HCT116 (cell line): ENCODE data around the gene ENPP3. TPM values are rescaled to one million over a fixed set of nuclear protein-coding genes. Genes with fewer than 3 reads are reported as not detected.

Source experiments
- ATAC-seq: fragments of 200-7000 bp; cut with Tn5 transposase; 2 replicates; pipeline ENCODE4 v1.9.1; 2020; ENCODE audit warnings: mild to moderate bottlenecking, moderate library complexity
- BruUV-seq: library from RNA; stranded (reverse); fragments of 400-500 nt; replicated peaks from 2 replicates; lab custom pipeline; 2021; lab: Mats Ljungman, UMichigan
- CTCF ChIA-PET: fragments of 300-600 bp; sonication (Branson Sonifier 250); formaldehyde crosslinking; loops from one replicate; lab custom pipeline; 2021; ENCODE audit warnings: antibody characterized with exemption; lab: Charles Lee
- POLR2A ChIA-PET: fragments of 300-600, 350-600 bp; sonication (Branson Sonifier 250); formaldehyde crosslinking; loops from one replicate; lab custom pipeline; 2021; ENCODE audit warnings: antibody characterized with exemption; lab: Charles Lee
- RAD21 ChIA-PET, 2 experiments: fragments of 300-600 bp; sonication (Branson Sonifier 250); formaldehyde crosslinking; loops; one replicate each; lab custom pipeline; 2023; ENCODE audit warnings: low total read pairs in 2 of 2; ENCODE audit not compliant: uncharacterized antibody in 2 of 2, unreplicated experiment in 2 of 2, low non-redundant PET in 1 of 2; lab: Charles Lee
- DNase-seq: peaks from one replicate; pipeline ENCODE4 v3.0.0-alpha.2; 2010; ENCODE audit warnings: low read depth, low spot score
- H2AFZ ChIP-seq: fragments of 200-600 bp; shearing (Covaris generic), sonication (generic); 2 replicates; pipeline ENCODE4 v1.6.1; 2017; ENCODE audit warnings: low read depth, mixed run types, mixed read lengths, antibody characterized with exemption, low read length; ENCODE audit not compliant: poor library complexity, severe bottlenecking
- H3K27ac ChIP-seq: 2 replicates; pipeline ENCODE4 v1.5.1; 2012; ENCODE audit warnings: low read depth, low read length
- H3K27me3 ChIP-seq: fragments of 200-600 bp; sonication (generic); 2 replicates; pipeline ENCODE4 v1.6.1; 2016; ENCODE audit warnings: mixed run types, low read length, mixed read lengths; ENCODE audit not compliant: insufficient read depth
- H3K36me3 ChIP-seq, 2 experiments: fragments of 200-500 bp in 1 of 2; fragments of 200-600 bp in 1 of 2; sonication (Bioruptor generic) in 1 of 2; sonication (generic) in 1 of 2; 2 replicates each; pipeline versions ENCODE4 v1.5.1 to v1.6.1; 2014 to 2016; ENCODE audit warnings: low read length in 2 of 2, inconsistent platforms in 1 of 2, mixed read lengths in 1 of 2, mixed run types in 1 of 2; ENCODE audit not compliant: insufficient read depth in 2 of 2, control insufficient read depth in 1 of 2
- H3K4me1 ChIP-seq, 2 experiments: fragments of 200-600 bp in 1 of 2; sonication (generic) in 1 of 2; 2 replicates each; pipeline versions ENCODE4 v1.5.1 to v1.6.1; 2012 to 2017; ENCODE audit warnings: low read length in 2 of 2, inconsistent platforms in 1 of 2, mild to moderate bottlenecking in 1 of 2, mixed read lengths in 1 of 2, mixed run types in 1 of 2, moderate library complexity in 1 of 2; ENCODE audit not compliant: insufficient read depth in 2 of 2, control insufficient read depth in 1 of 2
- H3K4me2 ChIP-seq: fragments of 200-600 bp; sonication (generic); 2 replicates; pipeline ENCODE4 v1.6.1; 2017; ENCODE audit warnings: mixed run types, low read length, mixed read lengths
- H3K4me3 ChIP-seq, 2 experiments: fragments of 200-600 bp in 1 of 2; sonication (generic) in 1 of 2; replicated peaks in 1 of 2; 2 replicates each; pipeline ENCODE4 v1.5.1; 2011 to 2016; ENCODE audit warnings: low read length in 2 of 2, control low read depth in 1 of 2, low read depth in 1 of 2, mild to moderate bottlenecking in 1 of 2, mixed read lengths in 1 of 2, mixed run types in 1 of 2
- H3K79me2 ChIP-seq: fragments of 200-600 bp; sonication (generic); 2 replicates; pipeline ENCODE4 v1.6.1; 2017; ENCODE audit warnings: mild to moderate bottlenecking, mixed run types, low read length, moderate library complexity, mixed read lengths; ENCODE audit not compliant: insufficient read depth
- H3K9ac ChIP-seq: fragments of 200-600 bp; sonication (generic); 2 replicates; pipeline ENCODE4 v1.6.1; 2016; ENCODE audit warnings: low read length, mixed read lengths
- H3K9me2 ChIP-seq: fragments of 200-600 bp; sonication (generic), shearing (Covaris generic); 2 replicates; pipeline ENCODE4 v1.6.1; 2017; ENCODE audit warnings: mixed run types, mild to moderate bottlenecking, moderate library complexity; ENCODE audit not compliant: insufficient read depth
- H3K9me3 ChIP-seq, 2 experiments: fragments of 200-500 bp in 1 of 2; fragments of 200-600 bp in 1 of 2; sonication (Bioruptor generic) in 1 of 2; sonication (generic) in 1 of 2; 2 replicates each; pipeline ENCODE4 v1.6.1; 2014 to 2017; ENCODE audit warnings: low read length in 2 of 2, mixed read lengths in 2 of 2, inconsistent platforms in 1 of 2, low read depth in 1 of 2, mild to moderate bottlenecking in 1 of 2, mixed run types in 1 of 2, moderate library complexity in 1 of 2; ENCODE audit not compliant: control insufficient read depth in 1 of 2, insufficient read depth in 1 of 2
- H4K20me1 ChIP-seq: fragments of 200-600 bp; sonication (generic), shearing (Covaris generic); 2 replicates; pipeline ENCODE4 v1.6.1; 2017; ENCODE audit warnings: mixed run types, mild to moderate bottlenecking, moderate library complexity; ENCODE audit not compliant: insufficient read depth
- CBX3 ChIP-seq: IDR thresholded peaks from 2 replicates; pipeline ENCODE4 v1.6.1; 2012; ENCODE audit warnings: low read depth
- CEBPB ChIP-seq: IDR thresholded peaks from 2 replicates; pipeline ENCODE4 v1.6.1; 2012; ENCODE audit warnings: low read depth
- ELF1 ChIP-seq: IDR thresholded peaks from 2 replicates; pipeline ENCODE4 v1.6.1; 2012; ENCODE audit warnings: low read depth, borderline replicate concordance
- EZH2phosphoT487 ChIP-seq: fragments of 200-600 bp; IDR thresholded peaks from 2 replicates; pipeline ENCODE4 v1.6.1; 2018; ENCODE audit warnings: antibody characterized with exemption, borderline replicate concordance
- JUND ChIP-seq: IDR thresholded peaks from 2 replicates; pipeline ENCODE4 v1.6.1; 2012
- POLR2AphosphoS5 ChIP-seq: IDR thresholded peaks from 2 replicates; pipeline ENCODE4 v1.6.1; 2011; ENCODE audit warnings: mild to moderate bottlenecking, low read depth, low read length, moderate library complexity
- RAD21 ChIP-seq: IDR thresholded peaks from 2 replicates; pipeline ENCODE4 v1.6.1; 2012; ENCODE audit warnings: low read depth, mild to moderate bottlenecking
- SP1 ChIP-seq: IDR thresholded peaks from 2 replicates; pipeline ENCODE4 v1.6.1; 2012; ENCODE audit warnings: low read depth
- SRF ChIP-seq: IDR thresholded peaks from 2 replicates; pipeline ENCODE4 v1.6.1; 2012; ENCODE audit warnings: low read depth
- TCF7L2 ChIP-seq: IDR thresholded peaks from 2 replicates; pipeline ENCODE4 v1.7.0; 2011; ENCODE audit warnings: borderline replicate concordance, inconsistent platforms; ENCODE audit not compliant: insufficient read depth, insufficient read length; ENCODE audit errors: extremely low read depth
- YY1 ChIP-seq: IDR thresholded peaks from 2 replicates; pipeline ENCODE4 v1.6.1; 2011; ENCODE audit warnings: low read length, low read depth, moderate library complexity, mild to moderate bottlenecking; ENCODE audit not compliant: insufficient replicate concordance; ENCODE audit errors: extremely low read depth
- ZBTB33 ChIP-seq: IDR thresholded peaks from 2 replicates; pipeline ENCODE4 v1.6.1; 2011; ENCODE audit warnings: mild to moderate bottlenecking, low read length, moderate library complexity; ENCODE audit not compliant: insufficient replicate concordance; ENCODE audit errors: extremely low read depth
- ZFX ChIP-seq: fragments of 450-650 bp; IDR thresholded peaks from 2 replicates; pipeline ENCODE4 v1.6.1; 2017
- ZNF274 ChIP-seq: fragments of 200-500 bp; sonication (Bioruptor generic); IDR thresholded peaks from 2 replicates; pipeline ENCODE4 v1.6.1; 2014; ENCODE audit warnings: mild to moderate bottlenecking, low read depth, low read length, inconsistent platforms
- intact Hi-C: fragments of 100-400 bp; cut with micrococcal nuclease; formaldehyde crosslinking; loops from 2 replicates; pipeline ENCODE4 v1.10.0; 2022
- total RNA-seq: library from RNA; stranded (reverse); gene quantifications from one replicate; pipeline ENCODE4 v1.2.1, GENCODE V29; 2021; ENCODE audit not compliant: unreplicated experiment
- TF ChIP-seq, protein P1 (sequence below): IDR thresholded peaks from 2 replicates; pipeline ENCODE4 v1.6.1; 2012
- TF ChIP-seq, protein P2 (sequence below): IDR thresholded peaks from 2 replicates; pipeline ENCODE4 v1.6.1; 2012

ENPP3 gene
- total RNA-seq, 1 experiment from 2014 or later = 0.15 TPM

DNA sequence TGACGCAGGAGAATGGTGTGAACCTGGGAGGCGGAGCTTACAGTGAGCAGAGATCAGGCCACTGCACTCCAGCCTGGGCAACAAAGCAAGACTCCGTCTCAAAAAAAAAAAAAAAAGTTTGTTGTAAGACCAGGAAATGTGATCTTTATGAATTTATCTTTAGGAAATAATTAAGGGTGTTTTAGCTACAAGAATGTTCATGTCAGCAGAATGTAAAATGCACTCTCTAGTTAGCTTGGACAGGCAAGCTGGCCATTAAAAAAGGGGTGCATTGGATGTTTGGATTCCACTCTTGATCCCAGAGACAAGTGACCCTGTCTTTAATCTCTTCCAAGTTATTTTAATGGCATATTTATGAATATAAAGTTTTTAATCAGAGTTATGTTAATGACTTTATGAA, 19.6 kb downstream of the ENPP3 start:
- H3K27ac ChIP-seq = no peak overlapping the region
- no peaks in the 10 kb centered on the region for H3K36me3 ChIP-seq
- no peak for DNase-seq
- ChIA-PET CTCF (no interaction called here), POLR2A (no interaction called here), RAD21 (no interaction called here)
- no peaks in the 10 kb centered on the region for H3K27me3 ChIP-seq
- no peaks in the 10 kb centered on the region for H3K79me2 ChIP-seq
- H3K9me2 ChIP-seq = no peaks in the 10 kb centered on the region
- ATAC-seq = no peak
- TF ChIP-seq CBX3 = no peak
- no peak for TF ChIP-seq ELF1
- no peak overlapping the region for H3K4me3 ChIP-seq
- no peak overlapping the region for H3K9ac ChIP-seq
- H4K20me1 ChIP-seq = no peaks in the 10 kb centered on the region
- H3K4me1 ChIP-seq = peaks cover 0 to 16% of the 10 kb centered on the region in 2 experiments; a peak in 2 of 4 replicates
- H3K4me2 ChIP-seq = no peak overlapping the region
- BruUV-seq = no TSS peak
- intact Hi-C loops = no loop called here
- no peaks in the 10 kb centered on the region for H3K9me3 ChIP-seq
- no peak overlapping the region for H2AFZ ChIP-seq

GRCh38 chr6:131657222-131657621, 20.1 kb downstream of the ENPP3 start:
- ATAC-seq = no peak
- CTCF ChIA-PET = interaction anchor here (1.3 kb wide), 1 partner anchor 29 kb away, joined by 4 read pairs; the partner anchor contains the start of gene MED23
- intact Hi-C loops = no loop called here
- TF ChIP-seq, protein P1, sequence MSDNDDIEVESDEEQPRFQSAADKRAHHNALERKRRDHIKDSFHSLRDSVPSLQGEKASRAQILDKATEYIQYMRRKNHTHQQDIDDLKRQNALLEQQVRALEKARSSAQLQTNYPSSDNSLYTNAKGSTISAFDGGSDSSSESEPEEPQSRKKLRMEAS = no peak
- no peak for TF ChIP-seq SP1
- no peak for TF ChIP-seq YY1
- no peak for TF ChIP-seq POLR2AphosphoS5
- no peak for TF ChIP-seq CEBPB
- TF ChIP-seq, protein P2, sequence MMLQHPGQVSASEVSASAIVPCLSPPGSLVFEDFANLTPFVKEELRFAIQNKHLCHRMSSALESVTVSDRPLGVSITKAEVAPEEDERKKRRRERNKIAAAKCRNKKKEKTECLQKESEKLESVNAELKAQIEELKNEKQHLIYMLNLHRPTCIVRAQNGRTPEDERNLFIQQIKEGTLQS = no peak
- no peak for TF ChIP-seq SRF
- TF ChIP-seq ZFX = no peak
- no peak for TF ChIP-seq ZBTB33
- TF ChIP-seq JUND = no peak
- TF ChIP-seq EZH2phosphoT487 = no peak
- TF ChIP-seq TCF7L2 = no peak
- no peak for TF ChIP-seq ZNF274
- no peak for TF ChIP-seq RAD21

More at GRCh38 chr6:131657222-131657621, 20.1 kb downstream of the ENPP3 start:
- H3K27me3 ChIP-seq = no peaks in the 10 kb centered on the region
- H2AFZ ChIP-seq = no peak overlapping the region
- H3K9ac ChIP-seq = no peak overlapping the region
- H3K9me3 ChIP-seq = no peaks in the 10 kb centered on the region
- H3K36me3 ChIP-seq = no peaks in the 10 kb centered on the region
- RAD21 ChIA-PET = no interaction called here
- no TSS peak for BruUV-seq
- no peak for DNase-seq
- no peaks in the 10 kb centered on the region for H3K79me2 ChIP-seq
- no peak overlapping the region for H3K27ac ChIP-seq
- H4K20me1 ChIP-seq = no peaks in the 10 kb centered on the region
- H3K4me2 ChIP-seq = no peak overlapping the region
- no peaks in the 10 kb centered on the region for H3K9me2 ChIP-seq
- H3K4me3 ChIP-seq = no peak overlapping the region
- POLR2A ChIA-PET = no interaction called here
- H3K4me1 ChIP-seq = peaks cover 0 to 16% of the 10 kb centered on the region in 2 experiments; a peak in 2 of 4 replicates
